ENCODE data around the gene TNFSF9. TPM values are rescaled to one million over a fixed set of nuclear protein-coding genes. Genes with fewer than 3 reads are reported as not detected.

Gene TNFSF9
- total RNA-seq, 2 donors from 2014 or later, result 0.68 to 3.9 TPM

DNA sequence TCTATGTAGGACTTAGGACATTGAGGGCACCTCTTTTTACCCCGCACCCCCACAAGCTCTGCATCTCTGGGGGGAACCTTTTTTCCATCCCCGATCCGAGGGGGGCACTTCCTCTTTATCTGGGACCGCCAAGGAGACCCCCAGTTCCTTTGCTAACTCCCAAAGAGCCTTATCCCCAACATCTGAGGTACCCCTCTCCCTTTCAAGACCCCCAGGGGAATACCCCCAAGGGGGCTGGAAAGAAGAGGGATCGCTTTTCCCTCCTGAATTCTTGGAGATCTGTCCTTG lies 1.1 kb downstream of the TNFSF9 start:
- Mint-ChIP-seq H3K27ac (no peak overlapping the region), H3K36me3 (ENCODE audit: low read depth) (no peaks in the 10 kb centered on the region), H3K4me1 (peaks cover 10% of the 10 kb centered on the region), H3K27me3 (ENCODE audit: insufficient read depth) (peaks cover 70% of the 10 kb centered on the region), H3K4me3 (peak overlapping the region; percentile 56), H3K9me3 (peaks cover 16% of the 10 kb centered on the region)
- DNase-seq, result no peak
- peaks cover 21% of the 10 kb centered on the region for H3K27me3 ChIP-seq (ENCODE audit: control insufficient read depth, insufficient read depth, low read length, poor library complexity, severe bottlenecking)
- H3K4me1 ChIP-seq (ENCODE audit: control insufficient read depth, insufficient read depth, low read length), result no peaks in the 10 kb centered on the region
- no peak overlapping the region for H3K9ac ChIP-seq (ENCODE audit: extremely low read depth, low read length, poor library complexity, severe bottlenecking)
- no peak overlapping the region for H3K4me3 ChIP-seq (ENCODE audit: low read length)
- WGBS, 2 experiments (ENCODE audit: insufficient coverage in 1 of 2, insufficient read length in 1 of 2), result 40 to 71% methylated on average over 1 to 5 of the region's 5 CpGs
- TF ChIP-seq, protein P1, sequence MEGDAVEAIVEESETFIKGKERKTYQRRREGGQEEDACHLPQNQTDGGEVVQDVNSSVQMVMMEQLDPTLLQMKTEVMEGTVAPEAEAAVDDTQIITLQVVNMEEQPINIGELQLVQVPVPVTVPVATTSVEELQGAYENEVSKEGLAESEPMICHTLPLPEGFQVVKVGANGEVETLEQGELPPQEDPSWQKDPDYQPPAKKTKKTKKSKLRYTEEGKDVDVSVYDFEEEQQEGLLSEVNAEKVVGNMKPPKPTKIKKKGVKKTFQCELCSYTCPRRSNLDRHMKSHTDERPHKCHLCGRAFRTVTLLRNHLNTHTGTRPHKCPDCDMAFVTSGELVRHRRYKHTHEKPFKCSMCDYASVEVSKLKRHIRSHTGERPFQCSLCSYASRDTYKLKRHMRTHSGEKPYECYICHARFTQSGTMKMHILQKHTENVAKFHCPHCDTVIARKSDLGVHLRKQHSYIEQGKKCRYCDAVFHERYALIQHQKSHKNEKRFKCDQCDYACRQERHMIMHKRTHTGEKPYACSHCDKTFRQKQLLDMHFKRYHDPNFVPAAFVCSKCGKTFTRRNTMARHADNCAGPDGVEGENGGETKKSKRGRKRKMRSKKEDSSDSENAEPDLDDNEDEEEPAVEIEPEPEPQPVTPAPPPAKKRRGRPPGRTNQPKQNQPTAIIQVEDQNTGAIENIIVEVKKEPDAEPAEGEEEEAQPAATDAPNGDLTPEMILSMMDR (conservative IDR thresholded peaks at IDR 0.05), result no peak
- H3K9me3 ChIP-seq (ENCODE audit: control insufficient read depth, low read length), result peaks cover 33% of the 10 kb centered on the region
- no peak overlapping the region for H3K27ac ChIP-seq (ENCODE audit: low read depth, low read length)
- H3K36me3 ChIP-seq (ENCODE audit: control insufficient read depth, insufficient read depth, low read length), result no peaks in the 10 kb centered on the region

DNA sequence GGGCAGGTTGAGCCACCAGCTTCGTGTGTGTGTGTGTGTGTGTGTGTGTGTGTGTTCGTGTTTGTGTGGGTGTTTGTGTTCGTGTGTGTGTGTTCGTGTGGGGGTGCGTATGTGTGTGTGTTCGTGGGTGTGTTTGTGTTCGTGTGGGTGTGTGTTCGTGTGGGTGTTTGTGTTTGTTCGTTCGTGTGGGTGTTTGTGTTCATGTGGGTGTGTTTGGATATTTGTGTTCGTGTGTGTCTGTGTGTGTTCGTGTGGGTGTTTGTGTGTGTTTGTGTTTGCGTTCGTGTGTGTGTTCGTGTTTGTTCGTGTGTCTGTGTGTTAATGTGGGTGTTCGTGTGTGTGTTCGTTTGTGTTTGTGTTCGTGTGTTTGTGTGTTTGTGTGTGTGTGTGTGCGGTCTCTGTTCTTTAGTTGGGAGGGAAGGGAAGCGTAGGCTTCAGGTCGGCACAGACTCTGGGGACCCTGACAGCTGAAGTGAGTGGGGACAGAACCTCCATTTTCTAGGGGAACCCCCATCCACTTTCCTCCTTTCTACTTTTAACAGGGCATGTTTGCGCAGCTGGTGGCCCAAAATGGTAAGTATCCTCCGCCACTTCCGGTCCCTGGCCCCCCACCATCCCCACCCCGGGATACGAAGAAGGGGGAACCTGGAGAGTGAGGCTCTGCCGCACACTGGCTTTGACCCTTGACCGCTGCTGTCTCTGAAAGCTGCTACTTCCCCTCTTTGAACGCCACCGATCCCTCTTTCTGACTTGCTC lies 1.6 kb downstream of the TNFSF9 start:
- Histone ChIP-seq H3K4me1 (ENCODE audit: control insufficient read depth, insufficient read depth, low read length) (no peaks in the 10 kb centered on the region), H3K9me3 (ENCODE audit: control insufficient read depth, low read length) (peaks cover 38% of the 10 kb centered on the region), H3K9ac (ENCODE audit: extremely low read depth, low read length, poor library complexity, severe bottlenecking) (no peak overlapping the region), H3K27ac (ENCODE audit: low read depth, low read length) (no peak overlapping the region), H3K4me3 (ENCODE audit: low read length) (no peak overlapping the region), H3K36me3 (ENCODE audit: control insufficient read depth, insufficient read depth, low read length) (no peaks in the 10 kb centered on the region), H3K27me3 (ENCODE audit: control insufficient read depth, insufficient read depth, low read length, poor library complexity, severe bottlenecking) (peaks cover 21% of the 10 kb centered on the region)
- Mint-ChIP-seq H3K36me3 (ENCODE audit: low read depth) (no peaks in the 10 kb centered on the region), H3K4me1 (peaks cover 10% of the 10 kb centered on the region), H3K27me3 (ENCODE audit: insufficient read depth) (peaks cover 73% of the 10 kb centered on the region), H3K4me3 (peak overlapping the region; percentile 56), H3K27ac (no peak overlapping the region), H3K9me3 (peaks cover 22% of the 10 kb centered on the region)
- peak; percentile 47 for DNase-seq
- 30 to 72% methylated on average over 17 to 31 of the region's 31 CpGs for WGBS, 2 experiments (ENCODE audit: insufficient coverage in 1 of 2, insufficient read length in 1 of 2)
- TF ChIP-seq, protein P1 (conservative IDR thresholded peaks at IDR 0.05), result no peak

DNA sequence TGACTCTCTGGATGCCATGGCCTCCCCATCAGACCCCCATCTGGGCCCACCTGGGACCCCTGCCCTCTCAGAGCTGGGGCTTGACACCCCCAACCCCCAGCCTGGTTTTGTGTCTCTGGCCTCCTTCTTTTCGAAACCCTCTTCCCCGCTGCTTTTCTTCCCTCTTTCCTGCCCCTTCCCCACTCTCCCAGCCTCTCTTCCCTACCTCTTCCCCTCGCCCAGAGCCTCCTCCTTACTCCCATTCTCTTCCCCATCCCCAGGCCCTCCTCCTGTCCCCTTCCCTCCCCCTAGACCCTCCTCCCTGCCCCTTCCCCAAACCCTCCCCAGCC lies 2.1 kb downstream of the TNFSF9 start:
- peak; percentile 62 for DNase-seq
- H3K4me1 Mint-ChIP-seq, result peaks cover 10% of the 10 kb centered on the region
- Histone ChIP-seq H3K9ac (ENCODE audit: extremely low read depth, low read length, poor library complexity, severe bottlenecking) (no peak overlapping the region), H3K9me3 (ENCODE audit: control insufficient read depth, low read length) (peaks cover 40% of the 10 kb centered on the region), H3K27me3 (ENCODE audit: control insufficient read depth, insufficient read depth, low read length, poor library complexity, severe bottlenecking) (peaks cover 21% of the 10 kb centered on the region), H3K27ac (ENCODE audit: low read depth, low read length) (no peak overlapping the region), H3K36me3 (ENCODE audit: control insufficient read depth, insufficient read depth, low read length) (no peaks in the 10 kb centered on the region), H3K4me1 (ENCODE audit: control insufficient read depth, insufficient read depth, low read length) (no peaks in the 10 kb centered on the region), H3K4me3 (ENCODE audit: low read length) (no peak overlapping the region)
- H3K4me3 Mint-ChIP-seq, result peak overlapping the region; percentile 56
- H3K36me3 Mint-ChIP-seq (ENCODE audit: low read depth), result no peaks in the 10 kb centered on the region
- peaks cover 25% of the 10 kb centered on the region for H3K9me3 Mint-ChIP-seq
- H3K27me3 Mint-ChIP-seq (ENCODE audit: insufficient read depth), result peaks cover 75% of the 10 kb centered on the region
- TF ChIP-seq, protein P1 (conservative IDR thresholded peaks at IDR 0.05), result no peak
- no peak overlapping the region for H3K27ac Mint-ChIP-seq
- WGBS, 2 experiments (ENCODE audit: insufficient coverage in 1 of 2, insufficient read length in 1 of 2), result 48 to 50% methylated on average over 3 of the region's 3 CpGs

Measured in endodermal cell (in vitro differentiated cells).